Renal cortex interstitium (tissue), 11 donors: ENCODE results near the gene MRGPRX3. TPM values are rescaled to one million over a fixed set of nuclear protein-coding genes. Genes with fewer than 3 reads are reported as not detected.

ENCODE experiments used
- DNase-seq, 11 donors: peaks; one replicate each; pipeline ENCODE4 v3.0.0-alpha.2; 2013; ENCODE audit warnings: low read depth in 9 of 11, low spot score in 4 of 11; ENCODE audit errors: extremely low read depth in 1 of 11
- polyA plus RNA-seq, 3 donors: library from polyadenylated mRNA; unstranded; fragments of 120-200 nt; gene quantifications; one replicate each; pipeline ENCODE4 v1.2.1, GENCODE V29; 2013; ENCODE audit not compliant: insufficient read length in 3 of 3

MRGPRX3 gene
- polyA plus RNA-seq, 3 donors, result not detected

DNA sequence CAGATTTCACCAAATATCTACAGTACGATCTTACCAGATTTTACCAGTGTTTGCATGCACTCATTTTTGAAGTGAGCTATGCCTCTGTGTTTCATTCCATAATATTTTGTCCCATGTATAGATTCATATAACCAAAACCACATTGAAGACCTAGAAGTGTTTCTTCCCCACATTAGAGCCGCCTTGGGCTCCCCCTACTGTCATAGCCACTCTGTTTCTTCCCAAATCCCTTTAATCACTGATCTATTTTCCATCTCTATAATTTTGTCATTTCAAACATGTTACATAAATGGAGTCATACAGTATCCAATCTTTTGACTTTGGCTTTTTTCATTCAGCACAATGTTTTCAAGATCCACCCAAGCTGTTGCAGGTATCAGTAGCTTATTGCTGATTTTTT lies 12.7 kb downstream of the MRGPRX3 start:
- DNase-seq, result no peak

DNA sequence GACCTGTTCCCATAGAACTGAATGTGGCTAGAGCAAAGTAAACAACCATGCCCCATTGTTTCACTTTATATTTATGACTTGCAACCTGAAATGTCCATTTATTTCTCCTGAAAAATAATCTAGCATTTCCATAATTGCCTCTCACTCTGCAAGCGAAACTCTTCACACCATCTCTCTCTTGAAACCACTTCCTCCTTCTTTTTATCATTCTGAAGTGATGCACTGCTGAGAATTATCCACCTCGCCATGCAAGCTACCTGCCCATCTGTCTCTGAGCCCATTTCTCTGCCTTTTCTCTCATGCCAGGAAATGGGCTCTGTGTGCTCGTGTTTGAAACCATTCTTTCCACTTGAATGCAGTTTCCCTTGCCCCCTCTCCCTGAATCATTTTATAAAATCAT lies 13.5 kb downstream of the MRGPRX3 start:
- DNase-seq, result no peak

DNA sequence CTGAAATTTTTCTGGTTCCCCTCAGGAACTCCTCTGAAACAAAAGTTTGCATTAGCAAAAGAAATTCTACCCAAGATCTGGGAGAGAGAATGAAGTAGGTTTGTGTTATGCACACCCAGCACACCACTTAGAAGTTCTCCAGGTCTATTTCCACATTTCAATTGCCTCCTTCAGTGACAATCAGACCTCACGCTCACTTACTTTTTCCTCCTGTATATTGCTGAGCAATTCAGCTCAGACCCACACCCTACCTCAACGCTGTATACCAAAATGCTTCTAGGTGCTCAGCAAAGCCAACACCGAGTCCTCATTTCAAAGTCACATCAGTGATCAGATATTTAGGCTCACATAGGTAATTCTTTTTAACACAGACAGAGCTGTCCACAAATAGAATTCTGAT lies 19.2 kb downstream of the MRGPRX3 start:
- DNase-seq, result no peak

DNA sequence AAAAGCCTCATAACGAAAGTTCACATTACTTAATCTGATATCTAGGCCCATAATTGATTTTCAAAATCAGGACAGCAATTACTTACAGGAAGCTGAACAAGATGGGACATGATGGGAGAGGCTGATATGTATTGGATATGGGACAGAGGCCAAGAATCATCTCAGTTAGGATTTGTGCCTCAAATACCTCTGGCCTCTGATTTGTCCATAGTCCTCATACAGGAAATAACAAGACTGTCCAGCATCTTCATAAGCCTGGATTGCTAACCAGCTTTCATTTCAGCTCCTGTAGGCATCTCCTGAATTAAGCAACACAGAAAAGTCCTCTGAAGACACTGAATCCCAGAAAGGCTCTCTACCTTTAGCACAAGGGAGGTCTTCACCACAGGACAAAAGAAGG lies 36.0 kb downstream of the MRGPRX3 start:
- no peak for DNase-seq

DNA sequence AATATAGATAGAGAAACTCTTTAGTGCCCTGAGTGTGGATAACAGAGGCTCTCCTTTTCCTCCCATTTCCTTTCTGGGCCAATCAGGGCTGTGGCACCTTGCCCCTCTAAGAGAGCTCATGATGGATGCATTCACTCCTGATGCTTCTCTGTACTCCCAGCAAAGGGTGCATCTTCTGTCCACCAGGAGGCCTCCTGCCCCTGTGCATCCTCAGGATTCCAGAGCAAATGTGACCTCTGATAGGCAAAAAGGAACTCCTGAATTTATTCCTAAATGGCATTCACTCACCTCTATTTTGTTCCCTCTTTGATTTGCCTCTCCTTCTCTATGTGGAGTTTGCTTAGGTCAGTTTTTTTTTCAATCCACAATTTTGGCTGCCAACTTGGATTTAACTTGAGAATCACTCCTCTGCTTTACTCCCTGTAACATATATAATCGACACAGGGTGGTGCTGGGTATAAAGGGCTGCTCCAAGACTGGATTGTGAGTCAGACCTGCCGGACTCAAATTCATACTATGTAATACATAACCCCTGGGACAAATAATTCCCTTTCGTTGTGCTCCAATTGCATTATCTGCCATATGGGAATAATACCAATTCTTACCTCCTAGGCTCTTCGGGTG lies 39.1 kb downstream of the MRGPRX3 start:
- DNase-seq, result peak in 3 of 11 donors; percentile 1

DNA sequence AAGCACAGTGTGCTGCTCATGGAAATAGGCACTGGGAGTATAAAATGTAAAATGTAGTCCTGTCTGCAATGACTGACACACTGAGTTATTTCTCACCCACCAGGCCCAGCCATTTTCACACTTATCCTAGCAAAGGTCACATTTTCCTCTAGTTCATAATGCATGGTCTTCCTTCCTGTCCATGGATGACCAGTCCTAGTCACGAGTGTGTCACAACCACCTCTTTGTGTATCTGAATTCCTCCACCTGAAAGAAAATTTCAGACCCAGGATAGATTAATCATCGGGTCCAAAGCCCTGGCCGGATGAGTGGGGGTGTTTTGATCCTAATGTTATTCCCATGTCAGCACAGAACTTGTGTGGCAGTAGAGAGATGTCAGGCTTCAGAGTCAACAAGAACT lies 40.3 kb downstream of the MRGPRX3 start, which contains the start of gene MRGPRX4:
Gene MRGPRX4, plus strand, starts transcription at position 172 of the 400 bp plus-strand sequence. CDS start 420 bp downstream, outside the sequence.
- no peak for DNase-seq

DNA sequence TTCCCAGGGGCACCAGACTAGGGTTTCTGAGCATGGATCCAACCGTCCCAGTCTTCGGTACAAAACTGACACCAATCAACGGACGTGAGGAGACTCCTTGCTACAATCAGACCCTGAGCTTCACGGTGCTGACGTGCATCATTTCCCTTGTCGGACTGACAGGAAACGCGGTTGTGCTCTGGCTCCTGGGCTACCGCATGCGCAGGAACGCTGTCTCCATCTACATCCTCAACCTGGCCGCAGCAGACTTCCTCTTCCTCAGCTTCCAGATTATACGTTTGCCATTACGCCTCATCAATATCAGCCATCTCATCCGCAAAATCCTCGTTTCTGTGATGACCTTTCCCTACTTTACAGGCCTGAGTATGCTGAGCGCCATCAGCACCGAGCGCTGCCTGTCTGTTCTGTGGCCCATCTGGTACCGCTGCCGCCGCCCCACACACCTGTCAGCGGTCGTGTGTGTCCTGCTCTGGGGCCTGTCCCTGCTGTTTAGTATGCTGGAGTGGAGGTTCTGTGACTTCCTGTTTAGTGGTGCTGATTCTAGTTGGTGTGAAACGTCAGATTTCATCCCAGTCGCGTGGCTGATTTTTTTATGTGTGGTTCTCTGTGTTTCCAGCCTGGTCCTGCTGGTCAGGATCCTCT lies 41.0 kb downstream of the MRGPRX3 start:
- DNase-seq, result no peak

Other genes starting within 250 kb of the MRGPRX3 start
- gene SERGEF, start 119.5 kb upstream of the MRGPRX3 start, polyA plus RNA-seq, result 10 to 100 TPM; 19.9 to 20.8 (median 20.4) TPM
- gene TPH1, start 86.3 kb upstream of the MRGPRX3 start, polyA plus RNA-seq, result 1 to 10 TPM in 1 of 3 donors, under 1 TPM in 2; 0.40 to 1.4 (median 0.92) TPM
- 10 to 100 TPM; 28.6 to 42.6 (median 29.7) TPM for gene SAAL1, start 26.5 kb upstream of the MRGPRX3 start, polyA plus RNA-seq
- not detected for gene MRGPRX4, start 40.3 kb downstream of the MRGPRX3 start, polyA plus RNA-seq
- not detected for gene SAA4, start 104.2 kb downstream of the MRGPRX3 start, polyA plus RNA-seq
- under 1 TPM in 1 of 3 donors, not detected in 2; 0.30 TPM for gene SAA2, start 116.1 kb downstream of the MRGPRX3 start, polyA plus RNA-seq
- not detected for gene SAA1, start 133.7 kb downstream of the MRGPRX3 start, polyA plus RNA-seq
- 10 to 100 TPM; 22.6 to 24.6 (median 22.8) TPM for gene HPS5, start 189.6 kb downstream of the MRGPRX3 start, polyA plus RNA-seq
- 10 to 100 TPM; 49.3 to 61.0 (median 60.9) TPM for gene GTF2H1, start 190.0 kb downstream of the MRGPRX3 start, polyA plus RNA-seq